Lung (tissue), 12 donors: ENCODE results near the gene ENO3. TPM values are rescaled to one million over a fixed set of nuclear protein-coding genes. Genes with fewer than 3 reads are reported as not detected.

Experiments used
- ATAC-seq: fragments of 200-7000 bp; cut with Tn5 transposase; one replicate; pipeline ENCODE4 v1.9.1; 2020; ENCODE audit warnings: moderate number of reproducible peaks; ENCODE audit not compliant: insufficient read depth, low FRiP score
- DNase-seq, 3 donors: peaks; one replicate each; pipeline ENCODE4 v3.0.0-alpha.2; 2013 to 2017
- H3K27ac ChIP-seq, 2 donors: one replicate each; pipeline ENCODE4 v1.5.1; 2013; ENCODE audit warnings: mild to moderate bottlenecking in 2 of 2, moderate library complexity in 2 of 2, control low read depth in 1 of 2, inconsistent platforms in 1 of 2, low read depth in 1 of 2, low read length in 1 of 2
- H3K27me3 ChIP-seq, 3 donors: one replicate each; pipeline ENCODE4 v1.5.1; 2013; ENCODE audit warnings: low read length in 2 of 3; ENCODE audit not compliant: control insufficient read depth in 3 of 3, insufficient read depth in 3 of 3
- H3K36me3 ChIP-seq, 4 donors: one replicate each; pipeline ENCODE4 v1.5.1; 2013; ENCODE audit warnings: low read length in 4 of 4, mild to moderate bottlenecking in 1 of 4, moderate library complexity in 1 of 4; ENCODE audit not compliant: control insufficient read depth in 4 of 4, insufficient read depth in 4 of 4
- H3K4me1 ChIP-seq, 5 donors: one replicate each; pipeline ENCODE4 v1.5.1; 2013; ENCODE audit warnings: low read length in 5 of 5, mild to moderate bottlenecking in 2 of 5, moderate library complexity in 1 of 5; ENCODE audit not compliant: control insufficient read depth in 5 of 5, insufficient read depth in 5 of 5
- H3K4me3 ChIP-seq: one replicate; pipeline ENCODE4 v1.5.1; 2013; ENCODE audit warnings: mild to moderate bottlenecking, control low read depth, moderate library complexity
- H3K9ac ChIP-seq, 2 donors: one replicate each; pipeline ENCODE4 v1.5.1; 2013; ENCODE audit warnings: low read length in 2 of 2, control low read depth in 1 of 2; ENCODE audit not compliant: insufficient read depth in 1 of 2
- H3K9me3 ChIP-seq, 4 donors: one replicate each; pipeline ENCODE4 v1.5.1; 2013; ENCODE audit warnings: low read length in 3 of 4, mild to moderate bottlenecking in 1 of 4, moderate library complexity in 1 of 4; ENCODE audit not compliant: control insufficient read depth in 4 of 4, insufficient read depth in 3 of 4
- WGBS, 2 donors: extraction: QIAGEN DNeasy Blood & Tissue Kit; methylation state at CpG; one replicate each; pipeline ENCODE4 v1.1.7; 2013; 5-methylcytosine and 5-hydroxymethylcytosine counted together
- polyA plus RNA-seq, 2 donors: library from polyadenylated mRNA; stranded (reverse); fragments of 200-250 nt; gene quantifications; one replicate each; pipeline ENCODE4 v1.2.1, GENCODE V29; 2013
- total RNA-seq, 2 donors: library from RNA; depleted of rRNA in 1 of 2; stranded (reverse); fragments of >200 nt in 1 of 2; gene quantifications; one replicate each; pipeline ENCODE4 v1.2.1, GENCODE V29; 2014 to 2021
- TF ChIP-seq, protein P1 (sequence below): IDR thresholded peaks from 2 replicates; pipeline ENCODE4 v1.5.1; 2012; ENCODE audit warnings: mild to moderate bottlenecking; ENCODE audit errors: control extremely low read depth, extremely low read depth
- donor health status: control.
- donor health status: control.
- donor health status: Bipolar disorder and iron deficiency.
- donor health status: healthy.
- donor health status: DM: yes; HTN: yes; CAD: no.

ENO3 gene
- total and polyA plus RNA-seq, 4 donors = 3.3 to 10.7 (median 8.3) TPM

- TF ChIP-seq, protein P1, sequence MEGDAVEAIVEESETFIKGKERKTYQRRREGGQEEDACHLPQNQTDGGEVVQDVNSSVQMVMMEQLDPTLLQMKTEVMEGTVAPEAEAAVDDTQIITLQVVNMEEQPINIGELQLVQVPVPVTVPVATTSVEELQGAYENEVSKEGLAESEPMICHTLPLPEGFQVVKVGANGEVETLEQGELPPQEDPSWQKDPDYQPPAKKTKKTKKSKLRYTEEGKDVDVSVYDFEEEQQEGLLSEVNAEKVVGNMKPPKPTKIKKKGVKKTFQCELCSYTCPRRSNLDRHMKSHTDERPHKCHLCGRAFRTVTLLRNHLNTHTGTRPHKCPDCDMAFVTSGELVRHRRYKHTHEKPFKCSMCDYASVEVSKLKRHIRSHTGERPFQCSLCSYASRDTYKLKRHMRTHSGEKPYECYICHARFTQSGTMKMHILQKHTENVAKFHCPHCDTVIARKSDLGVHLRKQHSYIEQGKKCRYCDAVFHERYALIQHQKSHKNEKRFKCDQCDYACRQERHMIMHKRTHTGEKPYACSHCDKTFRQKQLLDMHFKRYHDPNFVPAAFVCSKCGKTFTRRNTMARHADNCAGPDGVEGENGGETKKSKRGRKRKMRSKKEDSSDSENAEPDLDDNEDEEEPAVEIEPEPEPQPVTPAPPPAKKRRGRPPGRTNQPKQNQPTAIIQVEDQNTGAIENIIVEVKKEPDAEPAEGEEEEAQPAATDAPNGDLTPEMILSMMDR = peak; percentile 31
- WGBS, 2 donors = 1% methylated on average over 63 to 78 of the region's 78 CpGs
Observed at GRCh38 chr17:4986951-4987766, 36.2 kb downstream of the ENO3 start, which contains the start of gene CAMTA2. TSS of gene CAMTA2 (minus strand) at chr17:4987675. CDS start at chr17:4986222, 1,453 bp downstream.

DNA sequence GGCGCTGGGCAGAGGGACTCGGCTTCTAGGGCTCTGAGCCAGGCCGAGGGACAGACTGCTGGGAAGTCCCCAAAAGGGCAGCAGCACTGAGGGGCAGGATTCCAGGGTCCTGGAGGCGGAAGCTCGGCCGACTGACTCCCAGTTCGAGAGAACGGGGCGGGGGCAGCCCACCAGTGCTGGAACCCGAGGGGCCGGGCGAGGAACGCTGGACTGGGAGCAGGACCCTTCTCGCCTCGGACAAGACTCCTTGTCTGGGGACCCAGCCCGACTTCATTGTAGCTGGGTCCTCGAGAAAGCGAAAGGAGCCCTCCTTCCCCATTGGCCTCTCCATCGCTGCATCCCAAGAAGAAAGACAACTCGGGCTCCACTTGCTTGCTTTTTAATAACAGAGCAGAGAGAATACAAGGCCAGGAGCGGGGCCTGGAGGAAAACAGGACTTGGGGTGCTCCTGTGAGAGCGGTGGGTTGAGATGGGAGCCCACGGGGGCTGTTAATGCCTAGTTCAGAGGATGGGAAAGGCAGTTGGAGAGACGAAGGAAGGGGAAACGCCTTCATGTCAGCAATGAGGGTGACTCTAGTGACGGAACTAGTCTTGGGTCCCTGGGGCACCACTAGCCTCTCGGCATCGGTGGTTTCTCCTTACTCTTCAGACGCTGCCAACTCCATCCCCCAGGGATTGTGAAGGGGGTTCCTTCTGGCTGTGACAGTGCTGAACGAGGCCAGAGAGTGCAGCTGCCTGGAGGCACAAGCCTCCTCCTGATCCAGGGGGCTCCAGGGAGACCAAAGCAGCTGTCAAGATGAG, 37.0 kb downstream of the ENO3 start:
- TF ChIP-seq, protein P1 = no peak
- DNase-seq (peak in 1 of 3 donors; percentile 33), ATAC-seq (no peak)
- no peaks in the 10 kb centered on the region for H3K9me3 ChIP-seq
- peaks cover 0 to under 1% (median 0%) of the 10 kb centered on the region in 4 donors for H3K36me3 ChIP-seq
- H3K9ac ChIP-seq = peak overlapping the region; percentile 42 to 79
- H3K27ac ChIP-seq = peak overlapping the region; percentile 91 to 96
- H3K4me1 ChIP-seq = peaks cover 8 to 22% (median 14%) of the 10 kb centered on the region in 5 donors
- peak overlapping the region; percentile 87 for H3K4me3 ChIP-seq
- no peaks in the 10 kb centered on the region for H3K27me3 ChIP-seq
- 2 to 3% methylated on average over 30 of the region's 30 CpGs for WGBS, 2 donors

More at GRCh38 chr17:4986951-4987766, 36.2 kb downstream of the ENO3 start, which contains the start of gene CAMTA2:
- DNase-seq = peak; percentile 78 to 86 (median 82)
- Histone ChIP-seq H3K9ac (peak within 1 kb of the TSS; percentile 42 to 79), H3K27me3 (no peaks in the 10 kb centered on the region), H3K9me3 (no peaks in the 10 kb centered on the region), H3K4me1 (peaks cover 8 to 22% (median 14%) of the 10 kb centered on the region in 5 donors), H3K27ac (peak within 1 kb of the TSS; percentile 91 to 96), H3K36me3 (peaks cover 3 to 9% (median 5%) of the 10 kb centered on the region in 4 donors), H3K4me3 (peak within 1 kb of the TSS; percentile 87)
- peak; percentile 88 for ATAC-seq

DNA sequence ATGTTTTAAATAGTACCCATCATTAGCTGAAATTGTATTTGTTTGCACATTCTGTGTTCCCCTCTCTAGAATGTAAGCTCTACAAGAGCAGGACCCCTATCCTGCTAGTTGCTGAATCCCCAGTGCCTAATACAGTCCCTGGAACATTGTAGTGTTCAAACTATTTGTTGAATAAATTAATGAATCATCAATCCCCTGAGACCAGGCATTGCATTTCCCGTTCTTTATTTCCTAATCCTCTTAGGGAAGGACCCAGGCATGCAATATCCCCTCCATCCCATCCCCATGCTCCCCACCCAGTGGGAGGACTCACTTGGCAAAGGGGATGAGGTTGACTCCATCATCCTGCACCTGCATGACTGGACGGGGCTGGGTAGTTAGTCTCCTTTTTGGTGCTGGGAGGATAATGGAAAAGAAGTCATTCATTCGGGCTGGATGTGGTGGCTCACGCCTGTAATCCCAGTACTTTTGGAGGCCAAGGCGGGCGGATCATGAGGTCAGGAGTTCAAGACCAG, 43.2 kb downstream of the ENO3 start:
- no peak for DNase-seq
- H3K4me1 ChIP-seq = peaks cover 0 to 13% (median 2%) of the 10 kb centered on the region in 5 donors
- H3K36me3 ChIP-seq = no peaks in the 10 kb centered on the region
- H3K9me3 ChIP-seq = no peaks in the 10 kb centered on the region
- no peak overlapping the region for H3K4me3 ChIP-seq
- H3K27ac ChIP-seq = no peak overlapping the region
- TF ChIP-seq, protein P1 = no peak
- no peak overlapping the region for H3K9ac ChIP-seq
- no peaks in the 10 kb centered on the region for H3K27me3 ChIP-seq
- no peak for ATAC-seq
- 85 to 89% methylated on average over 6 of the region's 6 CpGs for WGBS, 2 donors
